Upper lobe of right lung (tissue), 1 donor: ENCODE measurements around the gene OCA2. TPM values are rescaled to one million over a fixed set of nuclear protein-coding genes. Genes with fewer than 3 reads are reported as not detected.
"Not testable (repeated sequence)": the region's sequence is repeated elsewhere in the genome, so short reads cannot be mapped to it uniquely, and the experiment has no call there.

ENCODE experiments used
- ATAC-seq: fragments of 200-7000 bp; cut with Tn5 transposase; one replicate; pipeline ENCODE4 v1.9.1; 2020; ENCODE audit warnings: mild to moderate bottlenecking, moderate library complexity
- DNase-seq: peaks from one replicate; pipeline ENCODE4 v3.0.0-alpha.2; 2020
- H3K27ac ChIP-seq: fragments of 200-600 bp; one replicate; pipeline ENCODE4 v1.8.0; 2022
- H3K27me3 ChIP-seq: fragments of 200-600 bp; one replicate; pipeline ENCODE4 v1.8.0; 2022; ENCODE audit warnings: mild to moderate bottlenecking
- H3K36me3 ChIP-seq: fragments of 200-600 bp; one replicate; pipeline ENCODE4 v1.8.0; 2022
- H3K4me1 ChIP-seq: fragments of 200-600 bp; one replicate; pipeline ENCODE4 v1.8.0; 2022
- H3K4me3 ChIP-seq: fragments of 200-600 bp; one replicate; pipeline ENCODE4 v1.8.0; 2022; ENCODE audit warnings: mild to moderate bottlenecking
- H3K9me3 ChIP-seq: fragments of 200-600 bp; one replicate; pipeline ENCODE4 v1.8.0; 2022
- CTCF ChIP-seq: fragments of 200-600 bp; IDR thresholded peaks from one replicate; pipeline ENCODE4 v1.8.0; 2022; ENCODE audit warnings: antibody characterized with exemption
- intact Hi-C: fragments of 100-400 bp; cut with DNase I; formaldehyde crosslinking; loops from one replicate; pipeline ENCODE4 v1.11.0; 2022
- total RNA-seq: library from RNA; stranded (reverse); fragmentation: NEBNext Ultra II Directional; extraction: Animal tissue kit (Norgen Biotek cat#: 25700); gene quantifications from one replicate; pipeline ENCODE4 v1.2.1, GENCODE V29; 2021
- donor health status: DM: no; HTN: yes; CAD: no; lungs with severe emphysema.

Gene OCA2
- total RNA-seq, 1 donor from 2014 or later, result 0.55 TPM

GRCh38 chr15:27730868-27731267, 368.2 kb downstream of the OCA2 start:
- ATAC-seq, result no peak
- Histone ChIP-seq H3K36me3 (no peaks in the 10 kb centered on the region), H3K9me3 (peaks cover 15% of the 10 kb centered on the region), H3K27ac (no peak overlapping the region), H3K4me1 (no peaks in the 10 kb centered on the region), H3K4me3 (no peak overlapping the region), H3K27me3 (no peaks in the 10 kb centered on the region)
- intact Hi-C loops, result no loop called here
- no peak for TF ChIP-seq CTCF
- DNase-seq, result no peak

GRCh38 chr15:27725731-27726130, 373.4 kb downstream of the OCA2 start:
- intact Hi-C loops, result no loop called here
- H3K4me3 ChIP-seq, result no peak overlapping the region
- no peaks in the 10 kb centered on the region for H3K36me3 ChIP-seq
- DNase-seq (no peak), ATAC-seq (no peak)
- no peaks in the 10 kb centered on the region for H3K4me1 ChIP-seq
- H3K27ac ChIP-seq, result no peak overlapping the region
- no peaks in the 10 kb centered on the region for H3K9me3 ChIP-seq
- H3K27me3 ChIP-seq, result no peaks in the 10 kb centered on the region
- no peak for TF ChIP-seq CTCF

GRCh38 chr15:27723821-27724220, 375.3 kb downstream of the OCA2 start:
- TF ChIP-seq CTCF, result no peak
- no peaks in the 10 kb centered on the region for H3K36me3 ChIP-seq
- DNase-seq, result no peak
- H3K9me3 ChIP-seq, result no peaks in the 10 kb centered on the region
- intact Hi-C loops, result no loop called here
- no peaks in the 10 kb centered on the region for H3K27me3 ChIP-seq
- H3K27ac ChIP-seq, result no peak overlapping the region
- ATAC-seq, result no peak
- H3K4me1 ChIP-seq, result no peaks in the 10 kb centered on the region
- H3K4me3 ChIP-seq, result no peak overlapping the region

GRCh38 chr15:27722102-27722501, 377.0 kb downstream of the OCA2 start:
- Histone ChIP-seq H3K36me3 (no peaks in the 10 kb centered on the region), H3K27me3 (no peaks in the 10 kb centered on the region), H3K4me3 (no peak overlapping the region), H3K9me3 (no peaks in the 10 kb centered on the region), H3K27ac (no peak overlapping the region), H3K4me1 (no peaks in the 10 kb centered on the region)
- no peak for TF ChIP-seq CTCF
- DNase-seq (no peak), ATAC-seq (no peak)
- intact Hi-C loops, result no loop called here

- no peaks in the 10 kb centered on the region for H3K36me3 ChIP-seq
- H3K9me3 ChIP-seq, result peaks cover 3% of the 10 kb centered on the region
- DNase-seq (no peak), ATAC-seq (no peak)
- intact Hi-C loops, result no loop called here
- no peak for TF ChIP-seq CTCF
- H3K4me1 ChIP-seq, result no peaks in the 10 kb centered on the region
- H3K27me3 ChIP-seq, result no peaks in the 10 kb centered on the region
- H3K4me3 ChIP-seq, result no peak overlapping the region
- no peak overlapping the region for H3K27ac ChIP-seq
Observed at GRCh38 chr15:27714675-27715074, 384.4 kb downstream of the OCA2 start.

GRCh38 chr15:27713850-27714249, 385.3 kb downstream of the OCA2 start:
- H3K36me3 ChIP-seq, H3K4me3 ChIP-seq, H3K4me1 ChIP-seq, intact Hi-C loops, H3K9me3 ChIP-seq, ATAC-seq, H3K27me3 ChIP-seq, DNase-seq, H3K27ac ChIP-seq: not testable (repeated sequence)
